ENCODE results near the gene BBS9. TPM values are rescaled to one million over a fixed set of nuclear protein-coding genes. Genes with fewer than 3 reads are reported as not detected.

Gene BBS9
- total and polyA plus RNA-seq, 9 of the 15 experiments (the other 6 are each of a cell fraction or from before 2014, with no cell fraction given): 0.77 to 3.3 (median 2.4) TPM

DNA sequence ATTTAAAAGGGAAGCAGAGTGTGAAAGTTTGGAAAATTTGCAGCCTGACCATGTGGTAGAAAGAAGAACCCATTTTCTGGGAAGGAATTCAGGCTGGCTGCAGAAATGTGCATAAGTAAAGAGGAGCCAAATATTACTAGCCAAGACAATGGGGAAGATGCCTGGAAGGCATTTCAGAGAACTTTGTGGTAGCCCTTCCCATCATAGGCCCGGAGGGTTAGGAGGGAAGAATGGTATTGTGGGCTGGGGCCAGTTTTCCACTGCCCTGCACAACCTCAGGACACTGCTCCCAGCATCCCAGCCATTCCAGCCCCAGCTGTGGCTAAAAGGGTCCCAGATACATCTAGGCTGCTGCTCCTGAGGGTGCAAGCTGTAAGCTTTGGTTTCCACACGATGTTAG, 497.5 kb downstream of the BBS9 start:
- intact Hi-C loops (cut with micrococcal nuclease) (no loop called here), in situ Hi-C loops (cut with MboI) (no loop called here)
- Histone ChIP-seq H3K79me2 (ENCODE audit: control insufficient read depth, insufficient read depth, low read length) (no peaks in the 10 kb centered on the region), H3K9me1 (ENCODE audit: control insufficient read depth, insufficient read depth, low read length) (no peaks in the 10 kb centered on the region), H2AFZ (ENCODE audit: low read depth, low read length) (no peak overlapping the region), H3K27ac (ENCODE audit: extremely low read depth, low read depth, low read length) (no peak overlapping the region), H3K4me3 (no peak overlapping the region), H3K27me3 (ENCODE audit: control insufficient read depth in 2 of 2, insufficient read depth in 2 of 2, low read length in 2 of 2) (no peaks in the 10 kb centered on the region), H3K9me3 (replicated peaks; ENCODE audit: control insufficient read depth, insufficient read depth, low read depth, low read length) (no peaks in the 10 kb centered on the region), H3K9ac (ENCODE audit: insufficient read depth in 1 of 2, low read depth in 2 of 2, low read length in 2 of 2) (no peak overlapping the region), H3K36me3 (ENCODE audit: control insufficient read depth, insufficient read depth, low read length) (no peaks in the 10 kb centered on the region), H3K4me1 (replicated peaks in 1 of 2; ENCODE audit: control insufficient read depth in 2 of 2, insufficient read depth in 2 of 2, low read length in 2 of 2) (no peaks in the 10 kb centered on the region), H4K20me1 (replicated peaks; ENCODE audit: control insufficient read depth, insufficient read depth, low read length) (no peaks in the 10 kb centered on the region), H3K4me2 (ENCODE audit: insufficient read depth, low read length) (no peak overlapping the region)
- 0% methylated on average over 2 of the region's 2 CpGs for WGBS (ENCODE audit: insufficient coverage, low coverage, missing lambda C conversion rate)
- ChIA-PET POLR2A (no interaction called here), CTCF (ENCODE audit: low intra/inter-chr PET ratio) (no interaction called here)
- no TSS peak for BruUV-seq (replicated peaks)
- ATAC-seq (no peak), FAIRE-seq (no peak), DNase-seq (ENCODE audit: extremely low read depth in 1 of 4, low spot score in 3 of 4) (no peak)
- TF ChIP-seq SMAD1 (IDR thresholded peaks at IDR 0.05; ENCODE audit: low read depth, low read length, partially characterized antibody): no peak
- no peak for TF ChIP-seq SAFB2 (IDR thresholded peaks at IDR 0.05; ENCODE audit: borderline replicate concordance, low read depth, low read length, severe bottlenecking)

- H3K9ac ChIP-seq (ENCODE audit: insufficient read depth in 1 of 2, low read depth in 2 of 2, low read length in 2 of 2): no peak overlapping the region
- H3K36me3 ChIP-seq (ENCODE audit: control insufficient read depth, insufficient read depth, low read length): no peaks in the 10 kb centered on the region
- no peak overlapping the region for H3K27ac ChIP-seq (ENCODE audit: extremely low read depth, low read depth, low read length)
- CTCF ChIA-PET (ENCODE audit: low intra/inter-chr PET ratio): no interaction called here
- no TSS peak for BruUV-seq (replicated peaks)
- no peaks in the 10 kb centered on the region for H3K79me2 ChIP-seq (ENCODE audit: control insufficient read depth, insufficient read depth, low read length)
- intact Hi-C loops (cut with micrococcal nuclease): no loop called here
- WGBS (ENCODE audit: insufficient coverage, low coverage, missing lambda C conversion rate): 0% methylated on average over 3 of the region's 3 CpGs
- H3K27me3 ChIP-seq (ENCODE audit: control insufficient read depth in 2 of 2, insufficient read depth in 2 of 2, low read length in 2 of 2): no peaks in the 10 kb centered on the region
- H3K4me2 ChIP-seq (ENCODE audit: insufficient read depth, low read length): no peak overlapping the region
- in situ Hi-C loops (cut with MboI): no loop called here
- POLR2A ChIA-PET: no interaction called here
- TF ChIP-seq RAD21 (CRISPR knock-in tag; conservative IDR thresholded peaks at IDR 0.05 in 1 of 2, IDR thresholded peaks at IDR 0.05 in 1 of 2): no peak
- no peak for TF ChIP-seq ZNF354B (CRISPR knock-in tag; IDR thresholded peaks at IDR 0.05)
- TF ChIP-seq SAFB (IDR thresholded peaks at IDR 0.05; ENCODE audit: borderline replicate concordance, low read depth, low read length): no peak
- TF ChIP-seq ZNF583 (CRISPR knock-in tag; IDR thresholded peaks at IDR 0.05): no peak
- DNase-seq (ENCODE audit: extremely low read depth in 1 of 4, low spot score in 3 of 4) (no peak), ATAC-seq (no peak), FAIRE-seq (no peak)
- H4K20me1 ChIP-seq (replicated peaks; ENCODE audit: control insufficient read depth, insufficient read depth, low read length): no peaks in the 10 kb centered on the region
- no peaks in the 10 kb centered on the region for H3K9me1 ChIP-seq (ENCODE audit: control insufficient read depth, insufficient read depth, low read length)
- H3K4me3 ChIP-seq: no peak overlapping the region
- H3K9me3 ChIP-seq (replicated peaks; ENCODE audit: control insufficient read depth, insufficient read depth, low read depth, low read length): no peaks in the 10 kb centered on the region
- no peaks in the 10 kb centered on the region for H3K4me1 ChIP-seq (replicated peaks in 1 of 2; ENCODE audit: control insufficient read depth in 2 of 2, insufficient read depth in 2 of 2, low read length in 2 of 2)
- H2AFZ ChIP-seq (ENCODE audit: low read depth, low read length): no peak overlapping the region
These were observed 498.4 kb downstream of the BBS9 start for GRCh38 chr7:33627741-33628140.

All from K562 (cell line).